H9 (cell line): Measurements from ENCODE around the gene WDR5. TPM values are rescaled to one million over a fixed set of nuclear protein-coding genes. Genes with fewer than 3 reads are reported as not detected.

ENCODE experiments used
- DNase-seq: peaks from one replicate; pipeline ENCODE4 v3.0.0-alpha.2; 2017
- H2AFZ ChIP-seq: one replicate; pipeline ENCODE4 v1.6.1; 2013; ENCODE audit warnings: mild to moderate bottlenecking, low read length, control low read depth, moderate library complexity
- H2AK5ac ChIP-seq: 2 replicates; pipeline ENCODE4 v1.6.1; 2013; ENCODE audit warnings: low read length, control low read depth, mixed read lengths; ENCODE audit not compliant: insufficient read length
- H2BK120ac ChIP-seq: one replicate; pipeline ENCODE4 v1.6.1; 2013; ENCODE audit warnings: low read depth, mild to moderate bottlenecking, low read length, control low read depth, inconsistent platforms; ENCODE audit not compliant: poor library complexity, severe bottlenecking
- H2BK12ac ChIP-seq: 2 replicates; pipeline ENCODE4 v1.6.1; 2013; ENCODE audit warnings: low read length, control low read depth, mixed read lengths, low read depth; ENCODE audit not compliant: insufficient read length
- H2BK15ac ChIP-seq: 2 replicates; pipeline ENCODE4 v1.6.1; 2013; ENCODE audit warnings: low read depth, low read length, control low read depth
- H2BK20ac ChIP-seq: one replicate; pipeline ENCODE4 v1.6.1; 2013; ENCODE audit warnings: low read depth, mild to moderate bottlenecking, low read length, control low read depth, inconsistent platforms; ENCODE audit not compliant: poor library complexity, severe bottlenecking
- H2BK5ac ChIP-seq: 2 replicates; pipeline ENCODE4 v1.6.1; 2013; ENCODE audit warnings: low read length, control low read depth, mixed read lengths; ENCODE audit not compliant: insufficient read length
- H3K14ac ChIP-seq: 2 replicates; pipeline ENCODE4 v1.6.1; 2013; ENCODE audit warnings: low read length, control low read depth; ENCODE audit not compliant: insufficient read depth
- H3K18ac ChIP-seq: 2 replicates; pipeline ENCODE4 v1.6.1; 2013; ENCODE audit warnings: low read depth, mild to moderate bottlenecking, mixed read lengths, low read length, control low read depth; ENCODE audit not compliant: insufficient read length
- H3K23ac ChIP-seq: 2 replicates; pipeline ENCODE4 v1.6.1; 2013; ENCODE audit warnings: low read length, control low read depth, mixed read lengths, low read depth; ENCODE audit not compliant: insufficient read length
- H3K23me2 ChIP-seq: 2 replicates; pipeline ENCODE4 v1.6.1; 2013; ENCODE audit warnings: low read depth, mild to moderate bottlenecking, mixed read lengths, low read length, control low read depth; ENCODE audit not compliant: insufficient read length, poor library complexity, severe bottlenecking
- H3K27ac ChIP-seq: 2 replicates; pipeline ENCODE4 v1.5.1; 2013; ENCODE audit warnings: low read length, control low read depth, mixed read lengths, low read depth; ENCODE audit not compliant: insufficient read length
- H3K27me3 ChIP-seq: 2 replicates; pipeline ENCODE4 v1.6.1; 2013; ENCODE audit warnings: low read length, control low read depth, inconsistent platforms; ENCODE audit not compliant: insufficient read depth
- H3K4ac ChIP-seq: 2 replicates; pipeline ENCODE4 v1.6.1; 2013; ENCODE audit warnings: low read depth, mild to moderate bottlenecking, control low read depth, inconsistent platforms, low read length, moderate library complexity
- H3K4me1 ChIP-seq: 2 replicates; pipeline ENCODE4 v1.6.1; 2013; ENCODE audit warnings: low read length, control low read depth, inconsistent platforms; ENCODE audit not compliant: insufficient read depth
- H3K4me2 ChIP-seq: 2 replicates; pipeline ENCODE4 v1.6.1; 2013; ENCODE audit warnings: low read length, control low read depth, mixed read lengths; ENCODE audit not compliant: insufficient read length, insufficient read depth
- H3K56ac ChIP-seq: 2 replicates; pipeline ENCODE4 v1.6.1; 2013; ENCODE audit warnings: low read depth, mild to moderate bottlenecking, mixed read lengths, low read length, control low read depth; ENCODE audit not compliant: insufficient read length
- H3K79me1 ChIP-seq: 2 replicates; pipeline ENCODE4 v1.6.1; 2013; ENCODE audit warnings: low read depth, mild to moderate bottlenecking, moderate library complexity, low read length, control low read depth, inconsistent platforms; ENCODE audit not compliant: insufficient read depth, poor library complexity, severe bottlenecking
- H3K79me2 ChIP-seq: 2 replicates; pipeline ENCODE4 v1.6.1; 2013; ENCODE audit warnings: low read length, control low read depth, inconsistent platforms; ENCODE audit not compliant: insufficient read depth
- H3K9ac ChIP-seq: 2 replicates; pipeline ENCODE4 v1.6.1; 2013; ENCODE audit warnings: low read length, control low read depth, mixed read lengths; ENCODE audit not compliant: insufficient read length; ENCODE audit errors: extremely low read depth
- H3K9me3 ChIP-seq: one replicate; pipeline ENCODE4 v1.6.1; 2013; ENCODE audit warnings: low read depth, low read length, inconsistent platforms; ENCODE audit not compliant: control insufficient read depth
- H3T11ph ChIP-seq: one replicate; pipeline ENCODE4 v1.6.1; 2013; ENCODE audit warnings: mild to moderate bottlenecking, low read length, control low read depth, inconsistent platforms
- H4K20me1 ChIP-seq: one replicate; pipeline ENCODE4 v1.6.1; 2013; ENCODE audit not compliant: control insufficient read depth, insufficient read length, insufficient read depth
- H4K5ac ChIP-seq: 2 replicates; pipeline ENCODE4 v1.6.1; 2013; ENCODE audit warnings: low read depth, mild to moderate bottlenecking, mixed read lengths, low read length, control low read depth; ENCODE audit not compliant: insufficient read length
- H4K8ac ChIP-seq: replicated peaks from 2 replicates; pipeline ENCODE4 v1.6.1; 2013; ENCODE audit warnings: low read length, control low read depth, mixed read lengths, low read depth; ENCODE audit not compliant: insufficient read length
- H4K91ac ChIP-seq: 2 replicates; pipeline ENCODE4 v1.6.1; 2013; ENCODE audit warnings: low read depth, mild to moderate bottlenecking, moderate library complexity, mixed read lengths, low read length, control low read depth; ENCODE audit not compliant: insufficient read length
- H3K27ac Mint-ChIP-seq, 3 experiments: 2 replicates in 2 of 3; 3 replicates in 1 of 3; pipeline ENCODE4 v1.8.0; 2020 to 2021; ENCODE audit warnings: mixed read lengths in 3 of 3, mild to moderate bottlenecking in 1 of 3, moderate library complexity in 1 of 3
- H3K27me3 Mint-ChIP-seq: 2 replicates; pipeline ENCODE4 v1.8.0; 2021; ENCODE audit warnings: low read depth, mild to moderate bottlenecking, moderate library complexity, mixed read lengths
- H3K36me3 Mint-ChIP-seq, 3 experiments: 2 replicates in 2 of 3; 3 replicates in 1 of 3; pipeline ENCODE4 v1.8.0; 2020 to 2021; ENCODE audit warnings: low read depth in 3 of 3, mixed read lengths in 3 of 3; ENCODE audit not compliant: insufficient read depth in 1 of 3
- H3K4me1 Mint-ChIP-seq, 2 experiments: 2 replicates each; pipeline ENCODE4 v1.8.0; 2020; ENCODE audit warnings: mixed read lengths in 2 of 2
- H3K4me3 Mint-ChIP-seq, 2 experiments: 2 replicates in 1 of 2; 3 replicates in 1 of 2; pipeline ENCODE4 v1.8.0; 2020 to 2021; ENCODE audit warnings: mild to moderate bottlenecking in 2 of 2, mixed read lengths in 2 of 2, moderate library complexity in 1 of 2
- H3K9me3 Mint-ChIP-seq, 2 experiments: 2 replicates in 1 of 2; 3 replicates in 1 of 2; pipeline ENCODE4 v1.8.0; 2020; ENCODE audit warnings: mild to moderate bottlenecking in 2 of 2, mixed read lengths in 2 of 2, moderate library complexity in 1 of 2
- WGBS: extraction: QIAGEN DNeasy Blood & Tissue Kit; methylation state at CpG from one replicate; pipeline ENCODE4 v1.1.7; 2013; ENCODE audit warnings: missing lambda C conversion rate, low lambda C conversion rate, mixed read lengths; ENCODE audit not compliant: insufficient read length; ENCODE audit errors: extremely low coverage; 5-methylcytosine and 5-hydroxymethylcytosine counted together
- total RNA-seq: library from RNA; stranded (reverse); gene quantifications from 2 replicates; pipeline ENCODE4 v1.2.1, GENCODE V29; 2021
- TF ChIP-seq, protein P1 (sequence below): fragments of 200-600 bp; sonication (generic); conservative IDR thresholded peaks from 3 replicates; pipeline ENCODE4 v1.8.0; 2021; ENCODE audit warnings: antibody characterized with exemption, mild to moderate bottlenecking

WDR5 gene
- total RNA-seq, 1 experiment from 2014 or later, result 72.3 TPM

- H3K9me3 Mint-ChIP-seq, result no peaks in the 10 kb centered on the region; a peak in 1 of 5 replicates
- H3K27ac Mint-ChIP-seq, result no peak overlapping the region; a peak in 1 of 7 replicates
- no peak overlapping the region for H3K14ac ChIP-seq
- H2BK5ac ChIP-seq, result no peak overlapping the region
- no peak overlapping the region for H3K23ac ChIP-seq
- H3K56ac ChIP-seq, result no peak overlapping the region
- H3K27ac ChIP-seq, result no peak overlapping the region
- no peak overlapping the region for H2BK120ac ChIP-seq
- no peak overlapping the region for H3T11ph ChIP-seq
- no peak overlapping the region for H4K5ac ChIP-seq
- H3K4me2 ChIP-seq, result no peak overlapping the region
- no peak overlapping the region for H3K4ac ChIP-seq
- H2BK15ac ChIP-seq, result no peak overlapping the region
- no peak overlapping the region for H2AFZ ChIP-seq
- TF ChIP-seq, protein P1, sequence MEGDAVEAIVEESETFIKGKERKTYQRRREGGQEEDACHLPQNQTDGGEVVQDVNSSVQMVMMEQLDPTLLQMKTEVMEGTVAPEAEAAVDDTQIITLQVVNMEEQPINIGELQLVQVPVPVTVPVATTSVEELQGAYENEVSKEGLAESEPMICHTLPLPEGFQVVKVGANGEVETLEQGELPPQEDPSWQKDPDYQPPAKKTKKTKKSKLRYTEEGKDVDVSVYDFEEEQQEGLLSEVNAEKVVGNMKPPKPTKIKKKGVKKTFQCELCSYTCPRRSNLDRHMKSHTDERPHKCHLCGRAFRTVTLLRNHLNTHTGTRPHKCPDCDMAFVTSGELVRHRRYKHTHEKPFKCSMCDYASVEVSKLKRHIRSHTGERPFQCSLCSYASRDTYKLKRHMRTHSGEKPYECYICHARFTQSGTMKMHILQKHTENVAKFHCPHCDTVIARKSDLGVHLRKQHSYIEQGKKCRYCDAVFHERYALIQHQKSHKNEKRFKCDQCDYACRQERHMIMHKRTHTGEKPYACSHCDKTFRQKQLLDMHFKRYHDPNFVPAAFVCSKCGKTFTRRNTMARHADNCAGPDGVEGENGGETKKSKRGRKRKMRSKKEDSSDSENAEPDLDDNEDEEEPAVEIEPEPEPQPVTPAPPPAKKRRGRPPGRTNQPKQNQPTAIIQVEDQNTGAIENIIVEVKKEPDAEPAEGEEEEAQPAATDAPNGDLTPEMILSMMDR, result no peak
- peaks cover 39 to 55% (median 48%) of the 10 kb centered on the region in 3 experiments for H3K36me3 Mint-ChIP-seq
- no peak overlapping the region for H4K91ac ChIP-seq
- no peak for DNase-seq
- H3K4me1 ChIP-seq, result no peaks in the 10 kb centered on the region
- no peak overlapping the region for H2BK12ac ChIP-seq
- H3K23me2 ChIP-seq, result no peaks in the 10 kb centered on the region
- no peak overlapping the region for H2AK5ac ChIP-seq
- 0 out of 4 replicates have a peak, but pooled peaks cover 0 to 5% of the 10 kb centered on the region in 2 experiments for H3K4me1 Mint-ChIP-seq
- H3K27me3 ChIP-seq, result no peaks in the 10 kb centered on the region
- no peaks in the 10 kb centered on the region for H3K9me3 ChIP-seq
- no peaks in the 10 kb centered on the region for H3K79me2 ChIP-seq
- H3K18ac ChIP-seq, result no peak overlapping the region
- peaks cover 6% of the 10 kb centered on the region for H3K27me3 Mint-ChIP-seq
- H3K79me1 ChIP-seq, result no peaks in the 10 kb centered on the region
- WGBS, result no CpG with 5 or more reads among the region's 20 CpGs
- no peak overlapping the region for H3K9ac ChIP-seq
- H4K8ac ChIP-seq, result no peak overlapping the region
- no peak overlapping the region for H2BK20ac ChIP-seq
- H4K20me1 ChIP-seq, result no peaks in the 10 kb centered on the region
- H3K4me3 Mint-ChIP-seq, result no peak overlapping the region
Observed at GRCh38 chr9:134159566-134160245, 23.8 kb downstream of the WDR5 start.
